GM21737 (cell line): ENCODE data around the gene TCF3.

Source experiments
- ATAC-seq: cut with Tn5 transposase; IDR thresholded peaks from one replicate; pipeline ENCODE4 v1.9.1; 2021; ENCODE audit warnings: mild to moderate bottlenecking, moderate library complexity; ENCODE audit not compliant: unreplicated experiment

TCF3 gene

GRCh38 chr19:1587872-1588271 lies 64.5 kb downstream of the TCF3 start:
- no peak for ATAC-seq

- ATAC-seq: no peak
These were observed 67.2 kb downstream of the TCF3 start for GRCh38 chr19:1585243-1585580.

GRCh38 chr19:1584500-1585242 lies 67.7 kb downstream of the TCF3 start:
- ATAC-seq: no peak

- no peak for ATAC-seq
These were observed 70.2 kb downstream of the TCF3 start for GRCh38 chr19:1582201-1582600.

- no peak for ATAC-seq
These were observed 71.5 kb downstream of the TCF3 start for GRCh38 chr19:1580957-1581356.

GRCh38 chr19:1580382-1580781 lies 72.0 kb downstream of the TCF3 start:
- ATAC-seq: no peak

GRCh38 chr19:1579222-1579621 lies 73.2 kb downstream of the TCF3 start:
- no peak for ATAC-seq

- ATAC-seq: no peak
These were observed 74.3 kb downstream of the TCF3 start for GRCh38 chr19:1577929-1578618.

GRCh38 chr19:1577090-1577928 lies 75.1 kb downstream of the TCF3 start:
- ATAC-seq: no peak

GRCh38 chr19:1576242-1577089 lies 75.9 kb downstream of the TCF3 start:
- no peak for ATAC-seq

GRCh38 chr19:1575323-1576241 lies 76.8 kb downstream of the TCF3 start:
- ATAC-seq: no peak

GRCh38 chr19:1574354-1575136 lies 77.9 kb downstream of the TCF3 start:
- no peak for ATAC-seq

- ATAC-seq: no peak
These were observed 79.6 kb downstream of the TCF3 start for GRCh38 chr19:1572795-1573194.

- no peak for ATAC-seq
These were observed 81.1 kb downstream of the TCF3 start for GRCh38 chr19:1571358-1571757.

- ATAC-seq: no peak
These were observed 81.6 kb downstream of the TCF3 start for GRCh38 chr19:1570836-1571235.

GRCh38 chr19:1569997-1570396 lies 82.4 kb downstream of the TCF3 start:
- no peak for ATAC-seq

GRCh38 chr19:1568320-1569019 lies 83.9 kb downstream of the TCF3 start, which contains the start of gene MEX3D:
Gene MEX3D, minus strand, starts transcription at chr19:1568325. Its CDS starts 267 bp downstream, at chr19:1568058.
- peak; percentile 70 for ATAC-seq

- ATAC-seq: no peak
These were observed 84.6 kb downstream of the TCF3 start for GRCh38 chr19:1567848-1568227.
